GM19025 (cell line): ENCODE data around the gene LYG2.
"Not testable (repeated sequence)": the region's sequence is repeated elsewhere in the genome, so short reads cannot be mapped to it uniquely, and the experiment has no call there.

ENCODE experiments used
- ATAC-seq: cut with Tn5 transposase; IDR thresholded peaks from one replicate; pipeline ENCODE4 v1.9.1; 2021; ENCODE audit warnings: mild to moderate bottlenecking, low read depth, moderate library complexity; ENCODE audit not compliant: unreplicated experiment

The LYG2 gene

GRCh38 chr2:99205491-99205890, 50.0 kb downstream of the LYG2 start:
- no peak for ATAC-seq

DNA sequence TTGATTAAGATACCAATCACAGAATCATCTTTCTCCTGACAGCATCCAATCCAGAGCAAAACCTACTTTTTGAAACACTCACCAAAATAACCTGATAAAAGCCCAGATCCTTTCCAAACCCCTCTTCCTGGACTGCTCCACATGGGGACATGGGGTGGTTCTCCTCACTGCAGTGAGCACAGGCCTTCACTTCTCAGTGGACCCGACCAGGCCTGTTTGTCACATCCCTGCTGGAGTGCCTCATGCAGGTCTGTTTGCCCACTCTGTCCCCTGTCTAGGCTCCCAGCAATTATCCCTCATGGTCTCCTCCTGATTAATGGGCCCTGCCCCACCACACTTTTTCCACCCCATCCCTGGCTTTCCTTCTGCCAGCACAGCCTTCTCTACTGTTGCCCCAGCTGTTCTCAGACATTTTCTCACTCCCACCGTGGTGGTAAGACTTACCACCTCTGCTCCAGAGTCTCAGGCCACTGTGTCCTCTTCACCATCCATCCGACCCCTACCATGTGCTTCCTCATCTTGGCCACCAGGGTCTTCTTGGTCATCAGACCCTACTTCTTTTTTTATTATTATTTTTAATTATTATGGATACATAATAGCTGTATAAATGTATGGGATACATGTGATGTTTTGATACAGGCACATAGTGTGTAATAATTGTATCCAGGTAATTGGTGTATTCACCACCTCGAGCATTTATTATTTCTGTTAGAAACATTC, 53.3 kb downstream of the LYG2 start:
- ATAC-seq = no peak

- no peak for ATAC-seq
These were observed 55.2 kb downstream of the LYG2 start for GRCh38 chr2:99200076-99200800.

- ATAC-seq = no peak
These were observed 57.2 kb downstream of the LYG2 start for GRCh38 chr2:99198103-99198841.

- ATAC-seq = not testable (repeated sequence)
These were observed 63.1 kb downstream of the LYG2 start for GRCh38 chr2:99192364-99192763.
